ENCODE data around the gene FAM168A.

- TF ChIP-seq CTCF (IDR thresholded peaks at IDR 0.05; ENCODE audit: low read depth, low read length) (no peak), EZH2phosphoT487 (IDR thresholded peaks at IDR 0.05; ENCODE audit: low read depth) (no peak)
Observed at GRCh38 chr11:73384531-73384871, 213.4 kb downstream of the FAM168A start.

Data from OCI-LY3 (cell line).